ENCODE results near the gene LENG1.
"Not testable (repeated sequence)": the region's sequence is repeated elsewhere in the genome, so short reads cannot be mapped to it uniquely, and the experiment has no call there.

Gene LENG1

DNA sequence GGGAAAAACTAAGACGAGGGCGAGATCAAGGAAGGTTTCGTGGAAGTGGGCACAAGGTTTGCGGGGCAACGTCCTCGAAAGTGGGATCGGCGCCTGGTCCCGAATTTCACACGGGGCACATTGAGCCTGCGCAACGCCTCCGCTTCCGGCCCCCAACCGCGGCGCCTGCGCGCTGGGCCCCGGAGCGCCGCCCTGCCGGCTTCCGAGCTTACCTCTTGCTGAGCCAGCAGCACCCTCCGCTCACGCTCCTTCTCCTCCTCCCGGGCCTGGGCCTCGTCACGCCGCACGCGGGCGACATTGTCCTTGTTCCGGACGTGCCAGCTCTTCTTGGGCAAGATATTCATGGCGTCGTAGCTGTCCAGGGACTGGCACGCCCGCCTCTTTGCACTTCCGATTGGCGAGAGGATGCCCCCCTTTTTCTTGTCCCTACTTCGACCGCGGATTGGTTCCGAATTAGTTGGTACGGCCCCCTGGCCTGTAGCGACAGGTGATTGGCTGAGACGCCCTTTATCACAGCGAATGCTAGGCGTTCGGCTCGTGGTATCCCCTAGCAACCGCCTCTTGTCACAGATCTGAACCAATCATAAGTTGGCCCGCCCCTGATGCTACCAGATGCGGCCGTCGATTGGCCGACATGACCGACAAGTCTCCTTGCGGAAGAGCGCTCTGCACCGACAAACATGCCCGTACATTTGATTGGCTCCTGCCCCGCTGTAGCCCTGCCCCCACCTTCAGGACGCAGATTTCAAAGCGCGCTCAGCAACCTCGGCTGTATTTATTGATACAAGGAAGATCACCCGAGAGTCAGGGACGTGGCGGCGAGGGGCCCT, at the start of gene LENG1:
Gene LENG1, minus strand, starts transcription at position 370 of the 830 bp plus-strand sequence. Its CDS starts 26 bp downstream, at position 344.
- peak; percentile 99 for DNase-seq

DNA sequence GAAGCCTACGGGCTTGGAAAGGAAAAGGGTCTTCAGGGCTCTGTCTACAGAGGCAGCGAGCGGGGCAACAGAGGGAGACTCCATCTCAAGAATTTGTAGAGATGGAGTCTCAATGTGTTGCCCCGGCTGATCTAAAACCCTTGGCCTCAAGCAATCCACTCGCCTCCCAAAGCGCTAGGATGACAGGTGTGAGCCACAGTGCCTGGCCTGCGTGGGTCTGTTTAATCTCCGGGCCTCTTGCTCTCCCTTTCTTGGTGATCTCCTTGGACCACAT, 49.2 kb upstream of the LENG1 start:
- no peak for DNase-seq

DNA sequence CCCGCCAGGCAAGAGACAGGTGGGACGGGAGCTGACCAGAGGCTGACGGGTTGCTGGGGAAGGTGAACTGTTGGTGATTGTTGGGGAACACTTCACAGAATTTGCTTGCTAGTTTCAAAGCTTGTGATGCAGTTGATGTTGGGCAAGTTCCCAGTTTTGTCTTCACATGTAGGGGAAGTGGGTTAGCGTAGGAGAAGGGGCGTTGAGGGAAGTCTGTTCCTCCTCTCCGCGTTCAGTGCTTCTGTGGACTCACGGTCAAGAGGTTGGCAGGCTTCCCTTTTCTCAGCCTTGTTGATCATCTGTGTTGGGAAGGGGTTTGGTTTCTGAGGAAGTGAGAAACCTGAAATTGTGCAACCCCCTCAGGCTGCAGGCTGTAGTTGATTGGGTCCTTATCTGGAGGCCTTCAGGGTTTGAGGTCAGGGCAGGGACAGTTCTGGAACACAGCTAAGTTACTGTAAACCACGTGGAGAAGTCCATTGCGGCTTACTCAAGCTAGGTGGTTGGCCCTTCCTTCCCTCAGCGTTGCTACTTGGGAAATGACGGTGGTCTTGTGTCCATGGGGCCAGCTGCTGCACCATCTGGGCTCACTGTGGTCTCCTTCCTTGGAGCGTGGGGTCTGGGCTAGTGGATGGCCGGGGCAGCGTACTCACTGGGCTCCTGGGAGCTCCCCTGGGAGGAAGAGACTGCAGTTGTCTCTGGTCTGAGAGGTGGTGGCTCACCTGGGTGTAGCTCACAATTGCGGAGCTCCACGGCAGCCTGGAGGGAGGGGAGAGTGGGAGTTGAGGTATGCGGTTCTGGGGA, 48.7 kb upstream of the LENG1 start:
- peak; percentile 67 for DNase-seq

DNA sequence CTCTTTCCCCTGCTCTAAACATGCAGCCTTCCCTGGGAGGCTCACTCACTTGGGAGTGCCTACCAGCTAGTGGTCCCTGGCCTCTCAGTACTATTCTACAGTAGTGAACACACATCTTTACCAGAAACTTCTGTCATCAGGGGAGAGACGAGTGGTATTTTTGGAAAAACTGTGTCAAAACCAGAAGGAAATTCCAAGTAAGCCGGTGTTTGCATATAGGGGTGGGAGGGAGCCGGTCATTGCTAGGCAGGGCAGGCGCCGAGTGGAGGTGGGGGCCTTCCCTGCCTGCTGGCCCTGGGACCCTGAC, 48.1 kb upstream of the LENG1 start:
- DNase-seq: no peak

DNA sequence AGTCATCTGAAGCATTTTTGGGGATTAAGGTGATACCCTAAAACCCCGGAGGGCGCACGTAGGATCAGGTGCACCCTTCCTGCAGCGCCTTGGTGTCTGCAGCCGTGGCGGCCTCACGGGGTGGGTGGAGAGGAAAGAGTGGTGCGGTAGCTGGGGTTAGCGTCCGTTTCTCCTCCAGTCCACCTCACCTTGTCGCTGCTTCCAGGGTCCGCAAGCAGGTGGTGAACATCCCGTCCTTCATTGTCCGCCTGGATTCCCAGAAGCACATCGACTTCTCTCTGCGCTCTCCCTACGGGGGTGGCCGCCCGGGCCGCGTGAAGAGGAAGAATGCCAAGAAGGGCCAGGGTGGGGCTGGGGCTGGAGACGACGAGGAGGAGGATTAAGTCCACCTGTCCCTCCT, 47.7 kb upstream of the LENG1 start:
- DNase-seq: not testable (repeated sequence)

DNA sequence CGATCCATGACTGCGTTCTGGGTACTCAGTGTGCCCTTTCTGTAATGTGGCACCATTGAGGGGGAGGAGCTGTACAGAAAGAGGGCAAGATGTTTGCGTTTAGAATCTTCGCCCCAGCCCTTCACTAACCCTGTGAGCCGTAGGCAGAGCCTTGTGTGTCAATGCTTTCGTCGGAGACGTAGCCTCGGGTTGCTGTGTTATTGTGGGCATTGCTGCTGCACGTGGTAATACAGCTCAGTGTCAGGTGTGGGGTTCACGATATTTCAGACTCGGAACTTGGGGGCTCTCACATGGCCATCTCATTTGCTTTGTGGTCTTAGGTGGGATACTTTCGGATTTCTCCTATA, 47.3 kb upstream of the LENG1 start:
- no peak for DNase-seq

DNA sequence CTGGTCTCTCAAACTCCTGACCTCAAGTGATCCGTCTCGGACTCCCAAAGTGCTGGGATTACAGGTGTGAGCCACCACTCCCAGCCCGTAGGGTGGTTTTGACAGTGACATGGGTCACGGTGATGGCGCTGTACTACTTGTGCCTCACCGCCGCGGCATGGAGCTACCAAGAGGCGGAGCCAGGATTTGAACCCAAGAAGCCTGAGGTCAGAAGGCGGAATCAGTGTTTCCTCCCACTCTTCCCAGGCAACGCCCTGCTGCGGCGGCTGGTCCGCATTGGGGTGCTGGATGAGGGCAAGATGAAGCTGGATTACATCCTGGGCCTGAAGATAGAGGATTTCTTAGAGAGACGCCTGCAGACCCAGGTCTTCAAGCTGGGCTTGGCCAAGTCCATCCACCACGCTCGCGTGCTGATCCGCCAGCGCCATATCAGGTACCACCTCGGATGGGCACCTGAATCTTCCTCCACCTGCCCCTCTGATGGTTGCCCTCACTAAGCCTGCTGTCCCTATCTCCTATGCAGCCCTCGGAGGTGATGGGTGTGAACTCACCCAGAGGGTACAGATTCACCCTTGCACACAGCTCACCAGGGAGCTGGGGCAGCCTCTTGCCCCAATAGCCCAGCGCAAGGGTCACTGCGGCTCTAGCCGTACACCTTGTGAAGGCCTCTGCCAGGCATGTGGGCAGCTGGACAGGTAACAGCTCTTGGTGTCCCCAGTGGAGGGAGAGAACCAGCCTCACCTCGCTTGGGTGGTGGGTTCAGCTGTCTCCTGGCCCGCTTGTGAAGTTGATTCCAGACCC, 46.7 kb upstream of the LENG1 start:
- DNase-seq: no peak

DNA sequence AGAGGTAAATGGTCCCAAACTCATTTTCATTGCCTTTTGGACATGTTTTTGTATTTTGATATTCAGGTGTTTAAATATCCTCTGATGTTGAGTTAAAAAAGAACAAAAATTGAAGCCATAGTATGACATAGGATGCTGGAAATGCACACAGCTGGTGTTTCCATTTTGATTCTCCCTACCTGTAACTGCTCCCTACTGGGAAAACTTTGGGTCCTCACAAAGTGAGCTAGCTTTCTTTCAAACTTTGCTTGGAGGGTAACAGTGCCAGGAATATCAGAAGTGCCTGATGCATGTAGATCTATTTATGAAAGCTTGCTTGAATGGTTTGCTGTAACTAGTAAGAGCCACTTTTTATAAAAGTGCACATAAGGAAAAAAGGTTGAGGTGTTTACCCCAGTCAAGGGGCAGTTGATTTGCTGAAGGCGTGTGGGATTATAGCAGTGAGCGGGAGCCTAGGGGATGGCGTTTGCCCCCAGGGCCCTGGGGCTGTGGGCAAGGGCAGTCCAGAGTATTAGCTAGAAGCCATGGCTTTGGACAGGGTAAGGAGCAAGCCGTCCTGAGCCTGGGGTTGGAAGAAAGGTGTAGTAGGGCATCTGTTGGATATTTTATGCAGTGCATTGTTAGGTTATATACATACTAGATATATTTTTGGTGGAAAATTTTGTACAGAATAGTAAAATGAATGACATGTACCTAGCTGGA, 45.4 kb upstream of the LENG1 start:
- DNase-seq: no peak

DNA sequence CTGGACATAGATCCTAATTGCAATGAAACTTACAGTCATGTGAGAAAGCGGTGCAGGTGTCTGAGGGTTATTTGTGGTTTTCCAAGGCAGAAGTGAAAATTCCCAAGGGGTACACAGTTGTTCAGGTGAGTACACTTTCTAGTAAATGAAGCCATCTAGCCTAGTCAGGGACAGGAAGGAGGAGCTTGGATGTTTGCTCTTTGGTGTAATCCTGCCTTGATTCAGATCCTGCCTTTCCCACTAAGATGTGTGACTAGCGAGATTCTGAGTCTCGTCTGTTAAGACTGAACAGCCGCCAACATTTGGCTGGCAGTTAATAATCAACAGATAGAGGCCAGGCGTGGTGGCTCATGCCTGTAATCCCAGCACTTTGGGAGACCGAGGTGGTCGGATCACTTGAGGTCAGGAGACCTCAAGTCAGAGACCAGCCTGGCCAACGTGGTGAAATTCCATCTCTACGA, 43.7 kb upstream of the LENG1 start:
- DNase-seq: no peak

DNA sequence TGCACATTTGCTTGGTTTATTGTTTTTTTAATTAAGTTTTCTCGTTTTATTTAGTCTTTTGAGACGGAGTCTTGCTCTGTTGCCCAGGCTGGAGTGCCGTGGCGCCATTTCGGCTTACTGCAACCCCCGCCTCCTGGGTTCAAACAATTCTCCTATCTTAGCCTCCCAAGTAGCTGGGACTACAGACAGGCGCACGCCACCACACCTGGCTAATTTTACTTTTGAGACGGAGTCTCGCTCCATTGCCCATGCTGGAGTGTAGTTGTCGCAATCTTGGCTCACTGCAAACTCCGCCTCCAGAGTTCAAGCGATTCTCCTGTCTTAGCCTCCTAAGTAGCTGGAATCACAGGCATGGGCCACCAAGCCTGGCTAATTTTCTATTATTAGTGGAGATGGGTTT, 42.5 kb upstream of the LENG1 start:
- DNase-seq: no peak

DNA sequence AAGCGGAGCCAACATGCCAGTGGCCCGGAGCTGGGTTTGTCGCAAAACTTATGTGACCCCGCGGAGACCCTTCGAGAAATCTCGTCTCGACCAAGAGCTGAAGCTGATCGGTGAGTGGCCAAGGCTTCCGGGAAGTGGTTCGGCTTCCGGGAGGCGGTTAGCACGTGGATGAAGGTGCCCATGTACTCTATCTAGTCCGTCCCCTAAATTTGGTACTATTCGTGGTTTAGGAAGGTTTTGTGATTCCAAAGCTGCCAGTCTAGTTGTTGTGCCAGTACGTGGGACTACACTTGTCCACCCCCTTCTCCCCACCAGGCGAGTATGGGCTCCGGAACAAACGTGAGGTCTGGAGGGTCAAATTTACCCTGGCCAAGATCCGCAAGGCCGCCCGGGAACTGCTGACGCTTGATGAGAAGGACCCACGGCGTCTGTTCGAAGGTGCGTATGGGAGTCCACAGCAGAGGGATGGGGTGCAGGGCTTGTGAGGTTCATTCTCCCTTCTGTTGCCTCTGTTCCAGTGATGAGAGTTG, 41.7 kb upstream of the LENG1 start:
- no peak for DNase-seq

DNA sequence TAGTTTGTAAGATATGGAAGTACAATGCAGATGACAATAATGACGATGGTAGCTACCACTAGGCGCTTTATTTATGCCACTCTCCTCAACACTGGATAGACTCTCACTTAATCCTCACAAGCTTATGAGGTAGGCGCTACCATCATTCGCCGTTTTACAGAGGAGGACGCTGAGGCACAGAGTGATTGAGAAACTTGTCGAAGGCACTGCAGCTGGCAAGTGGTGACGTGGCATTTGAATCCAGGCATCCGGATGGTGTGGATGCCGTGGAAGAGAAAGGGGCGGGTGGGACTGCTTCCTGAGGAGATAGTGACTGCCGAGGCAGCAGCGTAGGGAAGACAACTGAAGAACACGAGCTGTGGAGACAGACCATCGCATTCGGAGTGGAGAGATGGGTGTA, 39.9 kb upstream of the LENG1 start:
- DNase-seq: no peak

DNA sequence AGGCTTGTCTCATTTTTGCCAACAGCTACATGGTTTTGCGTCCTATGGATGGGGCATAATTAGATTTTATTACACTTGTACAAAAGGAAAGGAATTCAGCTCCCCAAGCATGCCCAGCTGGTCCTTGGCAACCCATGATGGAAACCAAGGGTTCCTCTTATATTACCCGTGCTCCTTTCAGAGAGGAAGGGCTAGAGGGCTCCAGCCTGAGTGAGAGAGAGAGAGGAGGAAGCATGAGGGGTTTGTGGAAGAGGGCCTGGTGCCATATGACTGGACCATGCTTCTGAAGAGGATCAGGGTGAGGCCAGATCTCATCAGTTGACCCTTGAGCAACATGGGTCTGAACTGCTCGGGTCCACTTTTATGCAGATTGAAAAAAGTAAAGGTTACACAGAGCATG, 37.6 kb upstream of the LENG1 start:
- DNase-seq: no peak

DNA sequence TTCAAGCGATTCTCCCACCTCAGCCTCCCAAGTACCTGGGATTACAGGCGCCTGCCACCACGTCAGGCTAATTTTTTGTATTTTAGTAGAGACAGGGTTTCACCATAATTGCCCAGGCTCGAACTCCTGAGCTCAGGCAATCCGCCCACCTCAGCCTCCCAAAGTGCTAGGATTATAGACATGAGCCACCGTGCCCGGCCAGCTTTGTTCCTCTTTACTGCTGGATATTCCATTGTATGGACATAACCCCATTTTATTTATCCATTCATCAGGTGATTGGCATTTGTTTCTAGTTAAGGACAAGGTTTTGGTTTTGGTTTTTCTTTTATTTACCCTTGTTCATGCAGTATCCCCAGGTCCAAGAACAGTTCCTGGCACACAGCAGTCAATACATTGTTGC, 37.0 kb upstream of the LENG1 start:
- no peak for DNase-seq

DNA sequence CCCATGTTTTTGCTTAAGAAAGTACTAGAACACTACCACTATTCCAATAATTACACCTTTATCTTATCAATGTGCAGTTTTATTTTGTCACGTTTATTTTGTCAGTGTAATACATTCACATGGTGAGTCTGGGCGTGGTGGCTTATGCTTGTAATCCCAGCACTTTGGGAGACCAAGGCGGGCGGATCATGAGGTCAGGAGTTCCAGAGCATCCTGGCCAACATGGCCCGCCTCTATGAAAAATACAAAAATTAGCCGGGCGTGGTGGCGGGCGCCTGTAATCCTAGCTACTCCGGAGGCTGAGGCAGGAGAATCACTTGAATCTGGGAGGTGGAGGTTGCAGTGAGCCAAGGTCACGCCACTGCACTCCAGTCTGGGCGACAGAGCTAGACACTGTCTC, 34.9 kb upstream of the LENG1 start:
- not testable (repeated sequence) for DNase-seq

DNA sequence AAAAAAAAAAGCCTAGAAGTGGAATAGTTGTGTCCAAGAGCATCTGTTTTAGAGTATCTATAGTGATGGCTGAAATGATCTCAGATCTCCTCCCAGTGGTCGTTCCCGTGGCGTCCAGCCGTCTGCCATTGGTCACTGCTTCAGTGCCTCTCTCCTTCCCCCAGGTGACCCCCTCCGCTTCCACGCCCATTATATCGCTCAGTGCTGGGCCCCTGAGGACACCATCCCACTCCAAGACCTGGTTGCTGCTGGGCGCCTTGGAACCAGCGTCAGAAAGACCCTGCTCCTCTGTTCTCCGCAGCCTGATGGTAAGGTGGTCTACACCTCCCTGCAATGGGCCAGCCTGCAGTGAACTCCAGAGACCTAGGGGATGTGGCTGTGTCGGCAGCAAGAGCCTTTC, 33.5 kb upstream of the LENG1 start:
- no peak for DNase-seq

DNA sequence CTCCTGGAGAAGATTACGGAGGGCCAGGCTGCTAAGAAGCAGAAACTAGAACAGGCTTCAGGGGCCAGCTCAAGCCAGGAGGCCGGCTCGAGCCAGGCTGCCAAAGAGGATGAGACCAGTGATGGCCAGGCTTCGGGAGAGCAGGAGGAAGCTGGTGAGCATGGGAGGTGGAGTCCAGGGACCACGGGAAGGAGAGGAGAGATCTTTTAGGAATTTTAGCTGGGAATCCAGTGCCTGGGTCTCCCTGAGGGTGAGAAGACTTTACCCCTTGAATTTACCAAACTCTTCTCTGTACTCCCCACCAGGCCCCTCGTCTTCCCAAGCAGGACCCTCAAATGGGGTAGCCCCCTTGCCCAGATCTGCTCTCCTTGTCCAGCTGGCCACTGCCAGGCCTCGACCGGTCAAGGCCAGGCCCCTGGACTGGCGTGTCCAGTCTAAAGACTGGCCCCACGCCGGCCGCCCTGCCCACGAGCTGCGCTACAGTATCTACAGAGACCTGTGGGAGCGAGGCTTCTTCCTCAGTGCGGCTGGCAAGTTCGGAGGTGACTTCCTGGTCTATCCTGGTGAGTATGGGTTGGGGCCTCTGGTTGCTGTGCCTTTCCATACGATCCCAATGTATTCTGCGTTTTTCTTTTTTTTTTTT, 32.4 kb upstream of the LENG1 start:
- DNase-seq: no peak

DNA sequence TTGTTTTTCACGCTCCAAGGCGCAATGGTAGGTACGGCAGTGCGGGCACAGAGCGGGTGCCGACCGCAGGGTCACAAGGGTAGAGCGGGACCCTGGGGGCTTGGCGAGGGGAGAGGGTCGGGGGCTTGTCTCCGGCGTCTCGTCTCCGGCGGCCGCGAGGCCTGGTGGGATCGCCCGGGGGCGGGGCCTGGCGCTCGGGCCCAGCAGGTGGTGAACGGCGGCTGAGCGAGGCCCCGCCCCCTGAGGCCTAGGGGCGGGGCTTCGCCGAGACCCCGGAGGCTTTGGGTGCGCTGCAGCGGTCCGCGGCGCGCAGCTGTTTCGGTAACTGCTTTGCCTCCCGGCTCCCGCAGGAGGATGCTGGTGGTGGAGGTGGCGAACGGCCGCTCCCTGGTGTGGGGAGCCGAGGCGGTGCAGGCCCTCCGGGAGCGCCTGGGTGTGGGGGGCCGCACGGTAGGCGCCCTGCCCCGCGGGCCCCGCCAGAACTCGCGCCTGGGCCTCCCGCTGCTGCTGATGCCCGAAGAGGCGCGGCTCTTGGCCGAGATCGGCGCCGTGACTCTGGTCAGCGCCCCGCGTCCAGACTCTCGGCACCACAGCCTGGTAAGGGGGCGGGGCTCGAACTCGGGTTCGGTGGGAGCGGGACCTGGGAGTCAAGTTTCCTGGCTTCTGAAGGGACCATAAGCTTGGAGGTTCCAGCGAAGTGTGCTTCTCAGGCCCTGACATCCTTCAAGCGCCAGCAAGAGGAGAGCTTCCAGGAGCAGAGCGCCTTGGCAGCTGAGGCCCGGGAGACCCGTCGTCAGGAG, 31.7 kb upstream of the LENG1 start, which contains the start of gene TSEN34:
Gene TSEN34, plus strand, starts transcription at position 298 of the 800 bp plus-strand sequence. Its CDS starts 57 bp downstream, at position 355.
- DNase-seq: peak; percentile 88

DNA sequence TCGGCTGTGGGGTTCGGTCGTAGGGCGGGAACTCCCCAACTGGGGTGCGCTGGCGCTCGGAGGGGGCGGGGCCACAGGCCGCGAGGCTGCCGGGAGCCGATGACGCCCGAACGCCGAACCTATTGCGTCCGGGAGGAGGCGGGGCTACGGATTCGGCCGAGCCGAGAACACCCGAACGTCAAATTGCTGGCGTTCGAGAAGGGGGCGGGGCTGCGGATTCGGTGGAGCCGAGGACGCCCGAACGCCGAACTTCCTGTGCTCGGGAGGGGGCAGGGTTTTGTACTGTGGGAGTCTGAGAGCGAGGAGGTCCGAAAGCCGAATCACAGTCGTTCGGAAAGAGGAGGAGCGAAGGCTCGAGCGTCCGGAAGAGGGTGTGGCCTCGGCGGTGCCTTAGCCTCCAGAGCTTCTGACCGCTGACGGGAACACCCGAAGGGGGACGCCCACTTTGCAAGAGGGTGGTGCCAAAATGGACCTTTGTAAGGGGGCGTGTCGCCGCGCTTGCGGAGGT, 31.0 kb upstream of the LENG1 start:
- peak; percentile 100 for DNase-seq

DNA sequence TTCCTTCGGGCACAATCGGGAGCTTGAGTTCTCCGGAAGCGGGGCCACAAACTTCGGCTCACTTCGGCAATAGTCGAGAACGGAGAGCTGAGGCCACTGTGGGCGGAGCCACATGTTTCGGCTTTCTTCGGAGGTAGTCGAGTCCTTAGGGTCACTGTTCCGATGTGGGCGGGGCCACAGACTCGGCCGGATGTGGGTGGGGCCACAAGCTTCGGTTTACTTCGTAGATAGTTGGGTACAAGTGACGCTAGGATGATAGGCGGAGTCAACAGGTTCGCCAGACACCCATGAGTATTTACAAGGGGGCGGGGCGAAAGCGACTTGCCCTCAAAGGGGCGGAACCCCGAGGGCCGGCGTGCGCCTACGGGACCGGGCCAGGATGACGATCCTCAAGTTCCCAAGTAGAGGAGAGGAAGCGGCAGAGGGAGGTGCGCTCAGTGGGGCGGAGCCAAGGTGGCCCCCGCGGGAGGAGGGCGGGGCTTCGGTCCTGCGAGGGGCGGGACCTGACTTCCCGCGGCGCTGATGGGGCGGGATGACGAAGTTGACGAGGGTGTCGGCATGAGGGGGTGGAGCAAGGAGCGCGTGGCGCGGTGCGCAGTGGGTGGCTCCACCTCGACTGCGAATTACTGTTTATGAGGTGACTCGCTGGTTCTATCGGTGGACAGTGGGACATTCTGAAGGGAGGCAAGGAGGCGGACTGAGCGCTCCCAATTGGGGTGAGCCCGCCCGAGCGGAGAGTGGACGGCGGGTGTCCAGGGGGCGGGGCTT, 30.4 kb upstream of the LENG1 start:
- peak; percentile 100 for DNase-seq
